GM15510 (cell line): ENCODE results near the gene SSBP4.
A peak's percentile ranks its signal among the peaks of the same experiment; 100 is the strongest.

Experiments
- POLR2A ChIP-seq: IDR thresholded peaks from 3 replicates; pipeline ENCODE4 v1.6.1; 2011; ENCODE audit warnings: borderline replicate concordance; ENCODE audit not compliant: insufficient read length; ENCODE audit errors: extremely low read depth

Gene SSBP4

DNA sequence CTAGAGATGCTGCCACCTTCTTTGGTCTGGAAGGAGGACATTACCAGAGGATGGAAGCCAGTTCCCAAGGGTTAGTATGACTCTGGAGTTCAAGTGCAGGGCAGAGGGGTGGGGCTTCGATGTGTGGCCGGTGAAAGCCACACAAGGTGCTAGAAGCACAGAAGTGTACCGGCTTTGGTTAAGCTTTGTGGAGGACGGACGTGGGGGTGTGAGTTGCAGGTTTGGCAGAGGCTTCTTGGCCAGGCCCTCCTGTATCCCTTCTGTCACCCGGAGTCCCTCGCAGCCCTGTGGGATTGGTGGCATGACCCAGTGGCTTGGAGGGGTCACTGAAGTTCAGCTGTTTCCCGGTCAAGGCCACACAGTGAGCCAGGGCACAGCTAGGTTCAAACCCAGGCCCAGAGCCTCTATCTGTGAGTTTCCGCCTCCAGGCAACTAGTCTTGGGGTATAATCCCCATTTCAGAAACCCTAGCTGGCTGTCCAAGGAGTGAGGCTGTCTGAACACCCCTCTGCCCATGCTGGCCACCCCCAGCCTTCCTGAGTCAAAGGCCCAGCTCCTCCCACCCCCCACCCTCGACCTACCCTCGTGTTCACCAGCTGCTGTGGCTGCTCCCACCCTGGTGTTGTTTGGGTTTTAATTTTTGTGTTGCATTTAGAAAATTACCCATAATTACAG lies 4.6 kb upstream of the SSBP4 start:
- TF ChIP-seq POLR2A = no peak

DNA sequence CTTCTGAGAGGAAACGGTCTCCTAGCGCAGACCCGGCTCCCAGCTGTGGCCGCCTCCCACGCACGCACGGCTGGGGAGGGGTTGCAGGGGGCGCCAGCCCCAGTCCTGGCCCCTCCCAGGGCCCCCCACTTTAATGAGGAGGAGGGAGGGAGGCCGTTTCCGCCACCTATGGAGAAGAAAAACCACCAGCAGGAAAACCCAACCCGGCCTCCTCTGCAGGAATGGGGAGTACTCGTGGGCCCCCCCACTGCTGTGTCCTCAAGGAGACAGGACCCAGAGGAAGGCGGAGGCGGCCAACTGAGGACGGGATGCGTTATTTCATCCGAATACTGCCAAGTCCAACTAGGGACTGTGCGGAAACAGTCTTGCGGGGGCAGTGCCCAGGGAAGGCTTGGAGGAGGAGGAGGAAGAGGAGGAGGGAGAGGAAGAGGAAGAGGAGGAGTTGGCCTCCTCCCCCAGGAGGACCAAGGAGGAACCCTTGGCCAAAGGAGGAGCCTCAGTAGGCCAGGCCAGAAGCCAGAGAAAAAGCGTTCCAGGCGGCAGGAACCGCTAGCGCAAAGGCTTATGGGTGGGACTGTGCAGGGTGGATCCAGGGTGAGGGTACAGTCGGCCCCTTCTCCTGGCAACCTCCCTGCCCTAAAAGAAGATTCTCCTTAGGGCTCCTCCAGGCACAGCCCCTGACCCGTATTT lies 3.9 kb upstream of the SSBP4 start:
- TF ChIP-seq POLR2A = no peak

DNA sequence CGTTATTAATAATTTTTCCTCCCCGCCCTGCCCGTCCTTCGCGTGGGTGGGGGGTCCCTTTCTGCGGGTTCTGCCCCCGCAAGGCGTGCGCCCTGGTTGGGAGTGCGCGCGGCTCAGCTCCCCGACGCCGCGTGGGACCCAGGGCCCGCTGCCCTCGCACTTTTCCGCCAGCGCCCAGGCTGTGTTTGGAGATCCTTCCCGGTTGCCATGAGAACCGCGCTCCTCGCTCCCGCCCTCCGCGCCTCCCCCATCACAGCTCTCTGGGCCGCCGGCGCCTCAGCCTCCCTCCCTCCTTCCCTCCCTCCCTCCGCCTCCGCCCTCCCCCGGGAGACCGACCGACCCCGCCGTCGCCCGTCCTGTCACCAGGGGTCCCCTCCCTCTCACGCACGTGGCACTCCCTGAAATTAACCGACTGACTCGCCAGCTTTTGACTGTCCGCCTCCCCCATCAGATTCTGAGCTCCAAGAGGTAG lies 2.4 kb upstream of the SSBP4 start:
- TF ChIP-seq POLR2A = no peak

DNA sequence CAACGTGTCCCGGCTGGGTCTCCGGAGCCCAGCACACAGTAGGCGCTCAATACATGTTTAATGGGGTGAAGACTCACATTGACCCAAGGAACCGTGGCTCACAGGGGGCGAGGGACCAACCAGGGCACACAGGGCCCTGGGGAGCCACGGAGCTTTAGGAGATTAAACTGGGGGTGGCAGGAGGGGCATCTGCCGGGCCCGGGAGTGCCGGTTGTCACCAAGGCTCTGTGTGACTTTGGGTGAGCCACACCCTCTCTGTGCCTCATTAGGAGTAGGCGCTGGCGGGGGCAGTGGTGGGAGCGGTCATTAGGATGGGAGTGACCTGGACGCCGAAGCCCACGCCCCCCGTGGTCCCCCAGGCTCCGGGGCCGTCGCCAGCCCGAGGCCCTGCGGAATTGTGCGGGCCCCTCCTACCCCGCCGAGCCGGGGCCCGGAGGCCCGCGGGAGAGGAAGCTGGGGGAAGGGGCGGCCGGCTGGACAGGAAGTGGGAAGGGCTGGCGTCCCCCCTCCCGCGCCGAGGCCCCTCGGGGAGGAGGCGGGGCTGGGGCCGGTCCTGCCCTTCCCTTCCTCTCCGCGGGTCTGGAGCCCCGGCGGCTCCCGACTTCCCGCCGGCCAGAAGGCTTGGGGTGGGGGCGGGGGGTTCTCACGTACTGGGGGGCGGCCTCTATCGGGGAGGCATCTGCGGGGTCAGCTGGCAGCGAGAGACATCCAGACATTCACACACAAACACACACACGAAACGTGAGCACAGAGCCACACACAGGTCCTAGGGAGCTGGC lies 1.8 kb upstream of the SSBP4 start:
- TF ChIP-seq POLR2A = peak; percentile 47

DNA sequence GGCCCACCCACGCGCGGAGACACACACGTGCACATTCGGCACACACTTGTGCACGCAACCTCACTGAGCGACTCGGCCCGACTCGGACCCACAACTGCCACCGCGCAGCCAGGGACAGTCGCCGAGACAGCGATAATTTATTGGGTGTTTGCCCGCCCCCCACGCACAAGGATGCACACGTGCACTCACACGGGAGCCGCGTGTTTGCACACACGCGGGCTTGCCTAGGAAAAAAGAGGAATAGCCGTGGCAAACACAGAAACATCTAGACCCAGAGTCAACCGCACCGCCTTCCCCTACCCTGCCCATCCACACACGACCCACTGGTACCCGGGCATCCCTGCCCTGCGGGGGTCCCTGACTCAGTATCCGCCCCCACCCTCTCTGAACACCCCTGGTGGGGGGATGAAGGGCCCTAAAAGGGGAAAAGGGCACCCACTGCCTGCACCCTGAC lies 1.1 kb upstream of the SSBP4 start:
- no peak for TF ChIP-seq POLR2A

DNA sequence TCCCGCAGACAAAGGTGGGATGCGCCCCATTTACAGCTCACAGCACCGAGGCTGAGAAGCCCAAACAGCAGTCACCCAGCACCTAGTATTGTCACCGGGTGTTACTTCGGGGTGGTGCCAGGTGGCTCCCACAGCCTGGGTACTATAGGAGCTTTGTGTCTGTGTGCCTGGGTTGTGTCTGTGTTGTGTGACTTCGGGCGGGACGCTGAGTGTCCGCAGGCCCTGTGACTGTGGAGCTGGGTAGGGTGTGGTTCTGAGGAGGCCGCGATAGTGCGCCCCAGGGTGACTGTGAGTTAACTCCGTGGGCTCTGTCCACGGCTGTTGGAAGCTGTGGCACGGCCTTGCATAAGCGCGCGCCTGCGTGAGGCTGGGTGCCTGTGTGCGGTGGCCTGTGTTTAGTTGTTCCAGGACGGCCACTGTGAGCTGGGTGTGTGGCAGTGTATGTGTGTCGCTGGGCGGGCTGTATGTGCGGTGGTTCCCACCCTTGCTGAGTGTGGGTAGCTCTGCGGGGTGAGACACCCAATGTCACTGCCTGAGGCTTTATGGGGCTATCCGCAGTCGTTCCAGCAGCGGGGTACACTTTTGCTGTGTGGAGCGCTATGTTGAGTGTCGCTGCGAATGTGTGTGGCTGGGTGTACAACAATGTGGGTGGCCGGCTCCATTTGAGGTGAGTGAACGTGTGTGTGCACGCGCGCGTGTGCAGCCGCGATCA lies 559 bp upstream of the SSBP4 start:
- no peak for TF ChIP-seq POLR2A

DNA sequence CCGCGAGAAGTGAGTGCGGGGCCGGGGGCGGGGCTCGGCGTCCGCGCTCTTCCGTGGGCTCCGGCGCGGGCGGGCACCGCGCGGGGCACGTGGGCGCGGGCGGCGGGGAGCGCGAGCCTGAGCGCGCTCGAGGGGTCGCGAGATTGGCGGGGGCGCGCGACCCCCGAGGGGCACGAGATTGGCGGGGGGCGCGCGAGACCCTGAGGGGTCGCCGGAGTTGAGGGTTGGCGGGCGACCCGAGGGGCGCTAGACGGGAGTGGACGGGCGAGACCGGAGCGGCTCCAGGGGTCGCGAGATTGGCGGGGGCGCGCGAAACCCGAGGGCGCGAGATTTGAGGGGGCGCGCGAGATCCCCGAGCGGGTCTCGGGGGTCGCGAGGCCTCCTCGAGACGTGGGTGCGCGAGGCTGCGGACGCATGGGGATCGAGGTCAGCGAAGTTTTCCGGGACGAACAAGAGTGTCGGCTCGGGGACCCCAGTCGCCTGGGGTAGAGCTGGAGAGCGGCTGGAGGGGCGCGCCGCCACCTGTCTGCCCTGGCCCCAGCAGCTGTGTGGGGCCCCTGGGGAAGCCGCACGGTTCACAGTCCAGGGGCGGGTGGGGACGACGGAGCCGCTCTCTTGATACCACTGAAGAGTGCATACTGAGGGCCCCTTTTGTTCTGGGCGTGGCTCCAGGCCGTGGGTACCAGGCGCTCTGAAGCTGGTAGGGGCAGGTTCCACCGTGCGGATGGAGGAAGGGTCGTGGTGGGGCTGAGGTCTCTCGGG lies 682 bp downstream of the SSBP4 start:
- no peak for TF ChIP-seq POLR2A

DNA sequence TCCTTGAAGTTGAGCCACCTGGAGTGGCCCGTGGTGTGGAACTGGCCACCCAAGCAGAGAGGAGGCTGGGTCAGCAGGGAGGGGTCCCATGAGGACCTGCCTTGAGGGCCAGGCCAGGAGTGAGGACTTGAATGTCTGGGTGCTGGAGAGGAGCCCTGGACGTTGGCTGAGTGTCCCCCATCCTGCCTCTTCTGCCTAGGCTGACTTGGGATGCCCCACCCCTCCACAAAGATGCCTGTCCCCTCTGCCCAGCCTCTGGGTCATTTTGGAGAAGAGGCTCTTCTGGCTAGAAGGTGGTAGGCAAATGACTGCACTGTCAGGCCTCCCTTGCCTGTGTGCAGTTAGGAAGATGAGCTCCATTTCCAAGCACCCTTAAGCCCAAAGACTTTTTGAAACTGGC lies 1.7 kb downstream of the SSBP4 start:
- TF ChIP-seq POLR2A = no peak

DNA sequence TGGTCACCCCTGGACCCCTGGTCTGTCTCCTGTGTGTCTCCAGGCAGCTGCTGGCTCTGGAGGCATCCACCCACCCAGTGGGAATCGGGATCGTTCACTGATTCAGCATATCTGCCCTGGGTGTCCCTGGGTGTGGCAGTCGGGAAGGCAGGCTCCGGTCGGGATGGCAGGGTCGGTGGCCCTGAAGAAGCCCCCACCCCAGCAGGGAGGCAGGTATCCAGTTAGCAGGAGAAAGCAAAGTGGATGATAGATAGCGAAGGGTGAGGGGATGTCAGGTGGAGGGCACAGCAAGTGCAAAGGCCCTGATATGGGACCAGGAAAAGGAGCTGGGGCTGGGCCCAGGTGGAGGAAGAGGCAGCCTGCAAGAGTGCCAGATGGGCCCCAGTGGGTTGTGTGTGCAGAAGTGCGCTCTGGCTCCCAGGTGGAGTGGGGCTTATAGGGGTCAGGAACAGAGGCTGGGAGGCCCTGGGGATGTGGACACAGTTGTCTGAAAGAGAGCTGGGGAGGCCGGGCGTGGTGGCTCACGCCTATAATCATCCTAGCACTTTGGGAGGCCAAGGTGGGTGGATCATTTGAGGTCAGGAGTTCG lies 2.3 kb downstream of the SSBP4 start:
- no peak for TF ChIP-seq POLR2A

DNA sequence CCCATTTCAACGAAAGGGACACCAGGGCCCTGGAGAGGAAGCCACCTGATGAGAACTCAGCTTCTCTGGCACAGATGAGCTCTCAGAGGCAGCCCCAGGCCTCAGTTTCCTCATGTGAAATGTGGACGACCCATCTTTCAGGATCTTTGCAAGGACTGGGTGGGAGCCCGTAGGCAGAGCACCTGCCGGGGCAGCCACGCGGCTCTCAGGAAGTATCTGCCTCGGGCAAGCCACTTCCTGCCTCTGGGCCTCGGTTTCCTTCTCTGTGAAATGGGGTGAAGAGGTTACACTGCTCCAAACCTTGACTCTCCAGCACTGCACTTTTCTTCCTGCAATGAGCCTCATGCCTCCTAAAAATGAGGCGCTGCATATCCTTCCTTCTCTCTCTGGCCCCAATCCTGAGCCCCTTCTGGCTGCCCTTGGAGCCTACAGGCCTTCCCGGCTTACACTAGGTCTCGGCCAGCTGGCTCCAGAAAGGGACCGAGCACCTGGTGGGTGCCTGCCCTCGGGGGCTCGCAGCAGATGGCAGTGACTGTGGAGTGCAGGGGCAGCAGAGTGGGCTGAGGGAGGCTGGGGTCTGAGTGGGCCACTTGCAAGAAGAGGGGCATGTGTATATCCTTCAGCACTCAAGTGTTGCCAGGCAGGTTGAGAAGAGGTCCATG lies 3.5 kb downstream of the SSBP4 start:
- TF ChIP-seq POLR2A = no peak

DNA sequence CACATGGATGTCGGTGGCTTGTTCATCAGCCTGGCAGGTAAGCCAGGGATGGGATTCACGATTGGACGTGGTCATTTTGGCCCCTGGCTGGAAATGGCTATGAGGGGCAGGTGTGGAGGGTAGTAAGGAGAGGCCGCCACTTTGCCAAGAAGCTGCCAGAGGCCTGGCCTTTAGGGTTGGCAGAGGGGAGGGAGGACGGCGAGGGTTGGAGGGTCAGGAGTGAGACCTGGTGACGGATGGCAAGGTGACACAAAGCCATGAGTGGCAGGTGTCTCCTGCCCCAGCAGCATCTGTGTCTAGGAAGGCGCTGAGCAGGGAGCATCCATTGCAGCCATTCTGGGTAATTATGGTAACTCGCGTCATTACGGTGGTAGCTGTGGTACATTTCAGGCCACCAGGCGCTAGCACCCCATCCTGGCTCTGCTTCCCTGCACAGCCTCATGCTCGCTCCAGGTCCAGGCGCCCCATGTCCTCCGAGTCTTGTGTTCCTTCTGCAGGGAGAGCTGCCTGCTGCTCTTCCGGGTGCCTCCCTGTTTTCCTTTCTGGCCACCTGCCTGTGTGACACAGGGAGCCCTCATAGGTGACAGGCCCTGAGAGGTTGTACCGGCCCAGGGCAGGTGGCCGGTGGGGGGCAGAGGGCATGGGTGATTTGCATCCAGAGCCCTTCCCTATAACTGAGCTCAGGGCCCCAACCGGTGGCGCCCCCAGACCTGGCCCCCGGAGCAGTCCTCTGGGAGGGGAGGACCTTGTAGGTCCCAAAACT lies 4.2 kb downstream of the SSBP4 start:
- TF ChIP-seq POLR2A = no peak

DNA sequence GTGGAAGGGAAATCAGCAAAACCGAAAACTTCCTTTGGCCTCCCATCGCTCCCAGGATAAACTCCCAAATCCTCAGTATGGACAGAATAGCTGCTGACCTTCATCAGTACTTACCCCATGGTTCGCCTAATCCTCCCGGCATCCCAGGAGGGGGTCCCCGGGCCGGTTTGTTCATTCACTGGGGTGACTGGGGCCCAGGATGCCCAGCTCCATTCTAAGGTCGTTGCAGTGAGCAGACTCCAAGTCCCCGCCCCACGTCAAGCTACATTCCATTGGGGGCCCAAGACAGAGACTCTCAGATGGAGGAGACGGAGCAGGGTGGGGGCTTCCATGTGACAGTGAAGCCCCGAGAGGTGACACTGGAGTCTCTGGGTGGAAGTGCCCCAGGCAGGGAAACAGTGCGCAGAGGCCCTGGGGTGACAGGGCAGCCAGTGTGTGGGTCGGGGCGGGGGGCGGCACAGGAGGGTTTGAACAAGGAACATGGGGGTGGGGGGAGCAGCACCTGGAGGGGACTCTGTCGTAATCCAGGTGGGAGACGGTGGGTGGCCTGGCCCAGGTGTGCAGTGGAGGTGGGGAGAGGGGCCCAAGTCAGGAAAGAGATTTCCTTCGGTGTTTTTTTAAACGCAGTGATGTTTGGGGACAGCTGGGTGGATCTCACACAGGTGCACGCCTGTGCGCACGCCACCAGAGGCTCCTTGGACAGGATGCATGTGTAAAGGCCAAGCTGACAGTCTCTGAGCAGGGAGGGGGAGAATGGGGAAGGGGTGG lies 5.1 kb downstream of the SSBP4 start:
- TF ChIP-seq POLR2A = no peak
